Liver (tissue), 9 donors: Measurements from ENCODE around the gene TMA7B. TPM values are rescaled to one million over a fixed set of nuclear protein-coding genes. Genes with fewer than 3 reads are reported as not detected.

Experiments
- DNase-seq: peaks from one replicate; pipeline ENCODE4 v3.0.0-alpha.2; 2017; ENCODE audit warnings: low spot score
- H3K27ac ChIP-seq, 2 donors: one replicate each; pipeline ENCODE4 v1.7.0; 2013; ENCODE audit warnings: inconsistent platforms in 2 of 2, low read length in 2 of 2, control low read depth in 1 of 2, low read depth in 1 of 2, mild to moderate bottlenecking in 1 of 2
- H3K27me3 ChIP-seq, 4 donors: one replicate each; pipeline versions ENCODE4 v1.6.1 to v1.7.0; 2013; ENCODE audit warnings: low read length in 3 of 4, inconsistent platforms in 1 of 4, mild to moderate bottlenecking in 1 of 4, moderate library complexity in 1 of 4; ENCODE audit not compliant: control insufficient read depth in 4 of 4, insufficient read depth in 4 of 4
- H3K36me3 ChIP-seq, 4 donors: one replicate each; pipeline versions ENCODE4 v1.6.1 to v1.7.0; 2013; ENCODE audit warnings: low read length in 3 of 4, mild to moderate bottlenecking in 3 of 4, low read depth in 1 of 4, moderate library complexity in 1 of 4; ENCODE audit not compliant: control insufficient read depth in 4 of 4, insufficient read depth in 3 of 4
- H3K4me1 ChIP-seq, 4 donors: one replicate each; pipeline versions ENCODE4 v1.6.1 to v1.7.0; 2013; ENCODE audit warnings: low read length in 3 of 4, mild to moderate bottlenecking in 3 of 4, moderate library complexity in 1 of 4; ENCODE audit not compliant: control insufficient read depth in 4 of 4, insufficient read depth in 4 of 4
- H3K4me3 ChIP-seq, 3 donors: one replicate each; pipeline versions ENCODE4 v1.6.1 to v1.7.0; 2013; ENCODE audit warnings: low read length in 3 of 3, control low read depth in 1 of 3, low read depth in 1 of 3, mild to moderate bottlenecking in 1 of 3
- H3K9ac ChIP-seq, 2 donors: one replicate each; pipeline ENCODE4 v1.7.0; 2013; ENCODE audit warnings: low read length in 2 of 2, mild to moderate bottlenecking in 2 of 2, moderate library complexity in 2 of 2, control low read depth in 1 of 2, low read depth in 1 of 2
- H3K9me3 ChIP-seq, 4 donors: one replicate each; pipeline versions ENCODE4 v1.6.1 to v1.7.0; 2013; ENCODE audit warnings: low read length in 3 of 4; ENCODE audit not compliant: control insufficient read depth in 4 of 4
- ATF3 ChIP-seq: IDR thresholded peaks from 2 replicates; pipeline ENCODE4 v1.6.1; 2016; ENCODE audit warnings: antibody characterized with exemption
- CTCF ChIP-seq: fragments of 150-350 bp; IDR thresholded peaks from 2 replicates; pipeline ENCODE4 v1.5.1; 2017; ENCODE audit warnings: improper control_type of control experiment, low read depth, low read length; ENCODE audit not compliant: missing input control
- EGR1 ChIP-seq, 2 donors: IDR thresholded peaks; 2 replicates each; pipeline ENCODE4 v1.6.1; 2016 to 2018; ENCODE audit warnings: antibody characterized with exemption in 2 of 2, low read depth in 2 of 2
- FOXA1 ChIP-seq: IDR thresholded peaks from 2 replicates; pipeline ENCODE4 v1.6.1; 2016; ENCODE audit warnings: antibody characterized with exemption
- FOXA2 ChIP-seq: IDR thresholded peaks from 2 replicates; pipeline ENCODE4 v1.6.1; 2016; ENCODE audit warnings: antibody characterized with exemption
- GABPA ChIP-seq, 2 donors: IDR thresholded peaks in 1 of 2; conservative IDR thresholded peaks in 1 of 2; 2 replicates each; pipeline ENCODE4 v1.6.1; 2016; ENCODE audit warnings: antibody characterized with exemption in 2 of 2, mild to moderate bottlenecking in 1 of 2, moderate library complexity in 1 of 2
- HNF4A ChIP-seq, 2 donors: conservative IDR thresholded peaks; 2 replicates each; pipeline ENCODE4 v1.6.1; 2016; ENCODE audit warnings: antibody characterized with exemption in 2 of 2, mild to moderate bottlenecking in 2 of 2
- HNF4G ChIP-seq: IDR thresholded peaks from 2 replicates; pipeline ENCODE4 v1.6.1; 2016; ENCODE audit warnings: antibody characterized with exemption
- JUND ChIP-seq, 2 donors: IDR thresholded peaks; 2 replicates each; pipeline ENCODE4 v1.6.1; 2016; ENCODE audit warnings: antibody characterized with exemption in 2 of 2
- MAX ChIP-seq: IDR thresholded peaks from 2 replicates; pipeline ENCODE4 v1.6.1; 2016; ENCODE audit warnings: antibody characterized with exemption
- RAD21 ChIP-seq, 2 donors: IDR thresholded peaks; 2 replicates each; pipeline ENCODE4 v1.6.1; 2016; ENCODE audit warnings: antibody characterized with exemption in 2 of 2, mild to moderate bottlenecking in 2 of 2
- REST ChIP-seq: IDR thresholded peaks from 2 replicates; pipeline ENCODE4 v1.6.1; 2016; ENCODE audit warnings: antibody characterized with exemption, mild to moderate bottlenecking
- RXRA ChIP-seq, 2 donors: IDR thresholded peaks; 2 replicates each; pipeline ENCODE4 v1.6.1; 2017 to 2018; ENCODE audit warnings: antibody characterized with exemption in 2 of 2, mild to moderate bottlenecking in 1 of 2
- SP1 ChIP-seq: IDR thresholded peaks from 2 replicates; pipeline ENCODE4 v1.6.1; 2018; ENCODE audit warnings: antibody characterized with exemption, mild to moderate bottlenecking
- TAF1 ChIP-seq: conservative IDR thresholded peaks from 2 replicates; pipeline ENCODE4 v1.6.1; 2016; ENCODE audit warnings: antibody characterized with exemption, mild to moderate bottlenecking
- YY1 ChIP-seq: IDR thresholded peaks from 2 replicates; pipeline ENCODE4 v1.6.1; 2016; ENCODE audit warnings: antibody characterized with exemption, mild to moderate bottlenecking
- ZBTB33 ChIP-seq: IDR thresholded peaks from 2 replicates; pipeline ENCODE4 v1.6.1; 2016; ENCODE audit warnings: antibody characterized with exemption
- WGBS: extraction: QIAGEN DNeasy Blood & Tissue Kit; methylation state at CpG from one replicate; pipeline ENCODE4 v1.1.7; 2013; 5-methylcytosine and 5-hydroxymethylcytosine counted together
- polyA plus RNA-seq, 2 donors: library from polyadenylated mRNA; stranded (reverse) in 1 of 2; unstranded in 1 of 2; fragments of 200-250 nt in 1 of 2; fragments of >200 nt in 1 of 2; fragmentation: Nextera tagmentation in 1 of 2; extraction: Ambion mirVana in 1 of 2; gene quantifications; one replicate each; pipeline versions ENCODE4 v1.2.1 to v1.2.3, GENCODE V29; 2013 to 2015
- total RNA-seq, 2 donors: library from RNA; depleted of rRNA; stranded (reverse); fragments of >200 nt; gene quantifications; one replicate each; pipeline ENCODE4 v1.2.3, GENCODE V29; 2014
- donor health status: healthy.
- donor health status: healthy.
- donor health status: healthy.
- donor health status: healthy.
- donor health status: healthy.

TMA7B gene
- total and polyA plus RNA-seq, 4 donors = 0.25 to 2.1 TPM; not detected in 2

- no peak for TF ChIP-seq ZBTB33
- TF ChIP-seq GABPA (IDR thresholded peaks at IDR 0.05 in 1 of 2, conservative IDR thresholded peaks at IDR 0.05 in 1 of 2) = no peak
Observed at GRCh38 chr22:39942439-39943230, 17.6 kb upstream of the TMA7B start (continued).

- no peaks in the 10 kb centered on the region for H3K9me3 ChIP-seq
- peaks cover 0 to 4% (median 0%) of the 10 kb centered on the region in 4 donors for H3K4me1 ChIP-seq
- WGBS = 82% methylated on average over 5 of the region's 5 CpGs
- TF ChIP-seq ATF3 (no peak), FOXA1 (no peak), ZBTB33 (no peak), REST (no peak), HNF4A (conservative IDR thresholded peaks at IDR 0.05) (no peak), MAX (no peak), JUND (IDR thresholded peaks at IDR 0.05) (no peak), EGR1 (IDR thresholded peaks at IDR 0.05; ENCODE audit: low read depth in 2 of 2) (no peak), FOXA2 (no peak), TAF1 (no peak), YY1 (no peak), GABPA (IDR thresholded peaks at IDR 0.05 in 1 of 2, conservative IDR thresholded peaks at IDR 0.05 in 1 of 2) (no peak), RXRA (IDR thresholded peaks at IDR 0.05) (no peak), RAD21 (IDR thresholded peaks at IDR 0.05) (no peak), SP1 (no peak), CTCF (no peak), HNF4G (no peak)
- H3K4me3 ChIP-seq = no peak overlapping the region
- no peak overlapping the region for H3K9ac ChIP-seq
- no peaks in the 10 kb centered on the region for H3K27me3 ChIP-seq
- no peaks in the 10 kb centered on the region for H3K36me3 ChIP-seq
- no peak for DNase-seq
- H3K27ac ChIP-seq = no peak overlapping the region
Observed at GRCh38 chr22:39943337-39943736, 16.9 kb upstream of the TMA7B start.
